Gastroesophageal sphincter (tissue), 4 donors: Measurements from ENCODE around the gene ACBD6. TPM values are rescaled to one million over a fixed set of nuclear protein-coding genes. Genes with fewer than 3 reads are reported as not detected.

ENCODE experiments used
- ATAC-seq: fragments of 150-250 bp; one replicate; pipeline ENCODE4 v1.9.1; 2016; ENCODE audit warnings: mild to moderate bottlenecking, moderate library complexity
- H3K27ac ChIP-seq, 4 donors: fragments of 200-600 bp; sonication (generic) in 3 of 4; 1 replicate in 3 of 4; 2 replicates in 1 of 4; pipeline ENCODE4 v1.5.1; 2016 to 2019
- H3K27me3 ChIP-seq: fragments of 200-600 bp; sonication (generic); one replicate; pipeline ENCODE4 v1.5.1; 2019
- H3K36me3 ChIP-seq, 2 donors: fragments of 200-600 bp; sonication (generic); one replicate each; pipeline ENCODE4 v1.5.1; 2019; ENCODE audit warnings: control low read depth in 1 of 2
- H3K4me1 ChIP-seq, 3 donors: fragments of 200-600 bp; sonication (generic); 1 replicate in 2 of 3; 2 replicates in 1 of 3; pipeline ENCODE4 v1.5.1; 2016 to 2019; ENCODE audit warnings: control low read depth in 2 of 3
- H3K4me3 ChIP-seq, 2 donors: fragments of 200-600 bp; sonication (generic); one replicate each; pipeline ENCODE4 v1.5.1; 2019; ENCODE audit warnings: mild to moderate bottlenecking in 1 of 2, moderate library complexity in 1 of 2
- H3K9me3 ChIP-seq, 3 donors: fragments of 200-600 bp; sonication (generic); one replicate each; pipeline ENCODE4 v1.5.1; 2017 to 2019; ENCODE audit warnings: control low read depth in 2 of 3
- EP300 ChIP-seq: sonication (generic); formaldehyde crosslinking; IDR thresholded peaks from one replicate; pipeline ENCODE4 v1.6.1; 2017; ENCODE audit warnings: antibody characterized with exemption, mild to moderate bottlenecking
- POLR2A ChIP-seq, 2 donors: fragments of 450-650 bp; IDR thresholded peaks; one replicate each; pipeline ENCODE4 v1.6.1; 2017; ENCODE audit warnings: antibody characterized with exemption in 2 of 2, mild to moderate bottlenecking in 2 of 2, moderate library complexity in 1 of 2
- POLR2AphosphoS5 ChIP-seq: sonication (generic); formaldehyde crosslinking; IDR thresholded peaks from one replicate; pipeline ENCODE4 v1.6.1; 2017; ENCODE audit warnings: antibody characterized with exemption
- WGBS, 2 donors: methylation state at CpG; one replicate each; pipeline ENCODE4 v1.1.5; 2018; ENCODE audit warnings: low coverage in 1 of 2; 5-methylcytosine and 5-hydroxymethylcytosine counted together
- total RNA-seq, 4 donors: library from RNA; depleted of rRNA; stranded (reverse); fragments of >200 nt; gene quantifications; one replicate each; pipeline ENCODE4 v1.1.0, GENCODE V29; 2016
- TF ChIP-seq, protein P1 (sequence below), 4 experiments: fragments of 200-600 bp in 2 of 4; fragments of 450-650 bp in 2 of 4; sonication (generic) in 1 of 4; IDR thresholded peaks; one replicate each; pipeline ENCODE4 v1.5.1; 2017 to 2019; ENCODE audit warnings: antibody characterized with exemption in 4 of 4, mild to moderate bottlenecking in 2 of 4, moderate library complexity in 2 of 4

ACBD6 gene
- total RNA-seq, 4 donors from 2014 or later, result 27.1 to 41.3 (median 39.7) TPM

DNA sequence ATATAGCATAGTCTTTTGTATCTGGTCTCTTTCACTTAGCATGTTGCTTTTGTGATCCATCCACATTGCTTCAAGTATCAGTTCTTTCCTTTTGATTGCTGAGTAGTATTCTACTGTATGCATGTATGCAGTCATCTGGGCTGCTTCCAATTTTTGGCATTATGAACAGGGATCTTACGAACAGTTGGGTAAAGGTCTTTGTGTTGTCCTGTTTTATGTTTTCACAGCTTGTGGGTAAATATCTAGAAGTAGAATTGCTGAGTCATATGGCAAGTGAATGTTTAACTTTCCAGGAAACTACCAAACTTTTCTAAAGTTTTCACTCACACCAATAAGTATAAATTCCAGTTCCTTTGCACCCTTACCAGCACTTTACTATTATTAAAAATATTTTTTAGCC lies 211.4 kb downstream of the ACBD6 start:
- ATAC-seq, result no peak

DNA sequence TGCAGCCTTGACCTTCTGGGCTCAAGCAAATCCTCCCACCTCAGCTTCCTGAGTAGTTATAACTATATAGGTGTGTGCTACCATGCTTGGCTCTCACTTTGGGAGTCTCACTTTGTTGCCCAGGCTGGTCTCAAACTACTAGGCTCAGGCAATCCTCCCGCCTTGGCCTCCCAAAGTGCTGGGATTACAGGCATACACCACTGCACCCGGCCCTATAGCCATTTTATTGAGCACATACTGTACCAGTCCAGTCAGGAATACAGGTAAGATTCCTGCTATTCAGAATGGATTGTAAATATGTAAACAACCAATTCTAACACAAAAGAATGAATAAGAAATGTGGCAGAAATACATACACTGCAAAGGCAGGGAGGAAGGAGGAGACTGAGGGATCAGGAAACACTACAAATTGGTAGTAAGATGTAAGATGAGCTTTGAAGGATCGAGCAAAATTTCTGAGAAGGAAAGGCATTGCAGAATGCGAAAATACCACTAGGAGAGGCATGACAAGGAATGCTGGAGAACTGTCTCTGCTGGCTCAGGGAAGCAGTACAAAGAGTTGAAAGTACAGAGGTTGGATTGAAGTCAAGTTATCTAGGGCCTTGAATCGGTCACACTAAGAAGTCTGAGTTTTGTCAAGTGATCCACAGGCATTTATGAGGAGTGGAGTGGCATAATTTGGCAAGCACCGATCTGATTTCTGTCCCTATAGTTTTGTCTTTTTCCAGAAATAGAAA lies 211.9 kb downstream of the ACBD6 start:
- 89 to 95% methylated on average over 3 to 5 of the region's 6 CpGs for WGBS, 2 donors
- no peak overlapping the region for H3K27ac ChIP-seq
- no peaks in the 10 kb centered on the region for H3K9me3 ChIP-seq
- H3K27me3 ChIP-seq, result no peaks in the 10 kb centered on the region
- no peaks in the 10 kb centered on the region for H3K4me1 ChIP-seq
- H3K4me3 ChIP-seq, result no peak overlapping the region
- peaks cover 0 to 11% of the 10 kb centered on the region in 2 donors for H3K36me3 ChIP-seq
- no peak for ATAC-seq
- TF ChIP-seq, protein P1, sequence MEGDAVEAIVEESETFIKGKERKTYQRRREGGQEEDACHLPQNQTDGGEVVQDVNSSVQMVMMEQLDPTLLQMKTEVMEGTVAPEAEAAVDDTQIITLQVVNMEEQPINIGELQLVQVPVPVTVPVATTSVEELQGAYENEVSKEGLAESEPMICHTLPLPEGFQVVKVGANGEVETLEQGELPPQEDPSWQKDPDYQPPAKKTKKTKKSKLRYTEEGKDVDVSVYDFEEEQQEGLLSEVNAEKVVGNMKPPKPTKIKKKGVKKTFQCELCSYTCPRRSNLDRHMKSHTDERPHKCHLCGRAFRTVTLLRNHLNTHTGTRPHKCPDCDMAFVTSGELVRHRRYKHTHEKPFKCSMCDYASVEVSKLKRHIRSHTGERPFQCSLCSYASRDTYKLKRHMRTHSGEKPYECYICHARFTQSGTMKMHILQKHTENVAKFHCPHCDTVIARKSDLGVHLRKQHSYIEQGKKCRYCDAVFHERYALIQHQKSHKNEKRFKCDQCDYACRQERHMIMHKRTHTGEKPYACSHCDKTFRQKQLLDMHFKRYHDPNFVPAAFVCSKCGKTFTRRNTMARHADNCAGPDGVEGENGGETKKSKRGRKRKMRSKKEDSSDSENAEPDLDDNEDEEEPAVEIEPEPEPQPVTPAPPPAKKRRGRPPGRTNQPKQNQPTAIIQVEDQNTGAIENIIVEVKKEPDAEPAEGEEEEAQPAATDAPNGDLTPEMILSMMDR (IDR thresholded peaks at IDR 0.05), result no peak
- TF ChIP-seq POLR2A (IDR thresholded peaks at IDR 0.05) (no peak), POLR2AphosphoS5 (no peak), EP300 (no peak)

More for the DNA sequence above, 211.4 kb downstream of the ACBD6 start:
- H3K27me3 ChIP-seq, result no peaks in the 10 kb centered on the region
- no peaks in the 10 kb centered on the region for H3K4me1 ChIP-seq
- H3K27ac ChIP-seq, result no peak overlapping the region
- H3K4me3 ChIP-seq, result no peak overlapping the region
- TF ChIP-seq, protein P1 (IDR thresholded peaks at IDR 0.05), result no peak
- TF ChIP-seq POLR2AphosphoS5 (no peak), EP300 (no peak), POLR2A (IDR thresholded peaks at IDR 0.05) (no peak)
- peaks cover 0 to 11% of the 10 kb centered on the region in 2 donors for H3K36me3 ChIP-seq
- 85 to 100% methylated on average over 1 of the region's 1 CpG for WGBS, 2 donors
- no peaks in the 10 kb centered on the region for H3K9me3 ChIP-seq

DNA sequence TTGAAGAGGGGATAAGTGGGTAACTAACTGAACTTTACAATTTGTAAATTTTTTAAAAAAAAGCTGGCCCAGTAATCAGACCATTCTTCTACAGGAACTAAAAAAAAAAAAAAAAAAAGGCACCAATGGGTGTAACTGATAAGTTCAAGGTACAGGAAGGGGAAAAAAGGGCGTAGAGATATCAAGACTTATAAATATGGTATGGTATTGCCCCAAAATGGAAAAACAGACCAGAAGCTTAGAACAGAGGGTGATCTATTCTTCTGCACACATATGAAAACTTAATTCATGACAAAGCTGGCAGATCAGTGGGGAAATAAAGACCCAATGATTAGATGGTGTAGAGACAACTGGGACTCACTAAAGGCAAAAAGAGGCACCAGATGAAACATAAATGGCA lies 213.4 kb downstream of the ACBD6 start:
- Histone ChIP-seq H3K27ac (no peak overlapping the region), H3K4me1 (no peaks in the 10 kb centered on the region)

DNA sequence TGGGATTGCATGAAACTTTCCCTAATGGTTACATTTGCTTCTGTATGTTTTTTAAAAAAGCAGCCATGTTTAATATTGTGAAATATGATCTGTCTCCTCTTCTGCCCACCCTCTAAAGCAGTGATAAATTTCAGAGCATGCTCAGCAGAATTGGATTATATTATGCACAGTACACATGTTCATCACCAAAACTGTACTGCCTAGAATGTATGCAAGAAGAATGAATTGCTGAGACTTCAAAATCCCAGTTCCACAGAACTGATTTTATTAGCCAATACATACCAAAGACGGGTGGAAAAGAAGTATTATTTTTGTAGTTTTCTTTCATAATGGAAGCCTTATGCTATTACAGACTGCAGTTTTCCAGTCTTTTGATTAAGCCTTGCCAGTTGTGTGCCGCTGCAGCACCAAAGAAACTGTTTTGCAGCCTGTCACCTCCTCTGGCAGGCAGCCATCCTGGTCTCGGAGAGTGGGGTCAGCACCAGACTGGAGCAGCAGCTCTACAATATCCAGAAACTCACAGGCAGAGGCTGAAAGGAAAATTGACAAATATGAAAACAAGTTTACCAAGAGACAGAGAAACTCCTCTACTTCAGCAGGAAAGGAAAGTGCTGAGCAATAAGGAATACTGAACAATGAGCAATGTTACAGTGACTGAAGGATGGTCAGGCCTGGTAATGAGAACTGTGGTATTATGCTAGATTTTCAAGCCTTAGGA lies 214.2 kb downstream of the ACBD6 start:
- no peak for TF ChIP-seq EP300
- TF ChIP-seq, protein P1 (IDR thresholded peaks at IDR 0.05), result no peak
- no peak for TF ChIP-seq POLR2AphosphoS5
- no peak for TF ChIP-seq POLR2A (IDR thresholded peaks at IDR 0.05)
- no peaks in the 10 kb centered on the region for H3K27me3 ChIP-seq
- no peak overlapping the region for H3K27ac ChIP-seq
- H3K4me1 ChIP-seq, result no peaks in the 10 kb centered on the region
- peaks cover 0 to 21% of the 10 kb centered on the region in 2 donors for H3K36me3 ChIP-seq
- no peak for ATAC-seq
- no peaks in the 10 kb centered on the region for H3K9me3 ChIP-seq
- no peak overlapping the region for H3K4me3 ChIP-seq
- 42 to 74% methylated on average over 3 of the region's 3 CpGs for WGBS, 2 donors

More for the DNA sequence above, 213.4 kb downstream of the ACBD6 start:
- peaks cover 0 to 21% of the 10 kb centered on the region in 2 donors for H3K36me3 ChIP-seq
- H3K27me3 ChIP-seq, result no peaks in the 10 kb centered on the region
- H3K4me3 ChIP-seq, result no peak overlapping the region
- H3K9me3 ChIP-seq, result no peaks in the 10 kb centered on the region
- no peak for ATAC-seq
- no peak for TF ChIP-seq EP300
- no peak for TF ChIP-seq POLR2A (IDR thresholded peaks at IDR 0.05)
- TF ChIP-seq, protein P1 (IDR thresholded peaks at IDR 0.05), result no peak
- TF ChIP-seq POLR2AphosphoS5, result no peak
- WGBS, 2 donors, result 50 to 64% methylated on average over 1 of the region's 1 CpG
